Stomach (tissue), 9 donors: ENCODE results near the gene CD2AP. TPM values are rescaled to one million over a fixed set of nuclear protein-coding genes. Genes with fewer than 3 reads are reported as not detected.

Experiments used
- DNase-seq, 2 donors: peaks; one replicate each; pipeline versions ENCODE4 v3.0.0 to v3.0.0-alpha.2; 2013 to 2019
- H3K27ac ChIP-seq, 5 donors: fragments of 200-600 bp in 4 of 5; sonication (generic) in 4 of 5; one replicate each; pipeline ENCODE4 v1.5.1; 2013 to 2019; ENCODE audit warnings: mild to moderate bottlenecking in 1 of 5, moderate library complexity in 1 of 5
- H3K27me3 ChIP-seq, 3 donors: fragments of 200-600 bp; sonication (generic); one replicate each; pipeline ENCODE4 v1.5.1; 2017 to 2019; ENCODE audit warnings: mixed run types in 1 of 3
- H3K36me3 ChIP-seq, 4 donors: fragments of 200-600 bp; sonication (generic); 1 replicate in 3 of 4; 2 replicates in 1 of 4; pipeline ENCODE4 v1.5.1; 2016 to 2019
- H3K4me1 ChIP-seq, 4 donors: fragments of 200-600 bp; sonication (generic); one replicate each; pipeline ENCODE4 v1.5.1; 2016 to 2019
- H3K4me3 ChIP-seq, 4 donors: fragments of 200-600 bp; sonication (generic) in 3 of 4; one replicate each; pipeline ENCODE4 v1.5.1; 2016 to 2019; ENCODE audit warnings: mild to moderate bottlenecking in 1 of 4
- H3K9me3 ChIP-seq, 4 donors: fragments of 200-600 bp; sonication (generic); one replicate each; pipeline ENCODE4 v1.5.1; 2016 to 2019
- CTCF ChIP-seq, 7 experiments: fragments of 450-650 bp in 4 of 7; fragments of 200-600 bp in 3 of 7; sonication (generic) in 3 of 7; IDR thresholded peaks; one replicate each; pipeline ENCODE4 v1.5.1; 2016 to 2019; ENCODE audit warnings: antibody characterized with exemption in 7 of 7, control low read depth in 2 of 7, mild to moderate bottlenecking in 1 of 7
- EP300 ChIP-seq: sonication (generic); formaldehyde crosslinking; IDR thresholded peaks from one replicate; pipeline ENCODE4 v1.6.1; 2017; ENCODE audit warnings: antibody characterized with exemption
- POLR2A ChIP-seq, 4 donors: fragments of 450-650 bp; IDR thresholded peaks; one replicate each; pipeline ENCODE4 v1.6.1; 2016; ENCODE audit warnings: antibody characterized with exemption in 4 of 4, control low read depth in 2 of 4, mild to moderate bottlenecking in 1 of 4, moderate library complexity in 1 of 4
- POLR2AphosphoS5 ChIP-seq, 3 donors: sonication (generic); formaldehyde crosslinking; IDR thresholded peaks; one replicate each; pipeline ENCODE4 v1.6.1; 2016; ENCODE audit warnings: antibody characterized with exemption in 3 of 3
- WGBS, 5 donors: extraction: QIAGEN DNeasy Blood & Tissue Kit in 3 of 5; methylation state at CpG; one replicate each; pipeline versions ENCODE4 v1.1.5 to v1.1.7; 2013 to 2018; 5-methylcytosine and 5-hydroxymethylcytosine counted together
- intact Hi-C: fragments of 100-400 bp; cut with DNase I; formaldehyde crosslinking; loops from one replicate; pipeline ENCODE4 v1.15.1; 2023; ENCODE audit warnings: low total_unique reads
- polyA plus RNA-seq, 3 donors: library from polyadenylated mRNA; stranded (reverse); fragments of 200-250 nt; gene quantifications; one replicate each; pipeline ENCODE4 v1.2.3, GENCODE V29; 2013
- total RNA-seq, 5 donors: library from RNA; depleted of rRNA; stranded (reverse); fragments of >200 nt; gene quantifications; one replicate each; pipeline versions ENCODE4 v1.1.0 to v1.2.3, GENCODE V29; 2014 to 2016
- donor health status: healthy with polysubstance abuse.
- donor health status: Bipolar disorder and iron deficiency.
- donor health status: healthy.

The CD2AP gene
- total and polyA plus RNA-seq, 8 donors, result 10.3 to 118 (median 46.9) TPM

GRCh38 chr6:47434372-47435253, 43.0 kb upstream of the CD2AP start:
- peaks cover 0 to 13% (median 4%) of the 10 kb centered on the region in 4 donors for H3K4me1 ChIP-seq
- DNase-seq, result peak in 1 of 2 donors; percentile 54
- H3K27ac ChIP-seq, result peak overlapping the region in 4 of 5 donors; percentile 26 to 52 (median 48)
- intact Hi-C loops, result no loop called here
- H3K9me3 ChIP-seq, result peaks cover 0 to 13% (median 4%) of the 10 kb centered on the region in 4 donors
- no peak overlapping the region for H3K4me3 ChIP-seq
- no peaks in the 10 kb centered on the region for H3K27me3 ChIP-seq
- no peak for TF ChIP-seq EP300
- no peak for TF ChIP-seq CTCF (IDR thresholded peaks at IDR 0.05)
- TF ChIP-seq POLR2AphosphoS5 (IDR thresholded peaks at IDR 0.05), result no peak
- no peak for TF ChIP-seq POLR2A (IDR thresholded peaks at IDR 0.05)
- 13 to 24% (median 15%) methylated on average over 2 of the region's 2 CpGs for WGBS, 5 donors
- no peaks in the 10 kb centered on the region for H3K36me3 ChIP-seq

- no peak overlapping the region for H3K4me3 ChIP-seq
- H3K36me3 ChIP-seq, result no peaks in the 10 kb centered on the region
- H3K27me3 ChIP-seq, result no peaks in the 10 kb centered on the region
- intact Hi-C loops, result no loop called here
- TF ChIP-seq POLR2AphosphoS5 (IDR thresholded peaks at IDR 0.05) (no peak), POLR2A (IDR thresholded peaks at IDR 0.05) (no peak), CTCF (IDR thresholded peaks at IDR 0.05) (no peak), EP300 (no peak)
- H3K4me1 ChIP-seq, result peaks cover 0 to 13% (median 4%) of the 10 kb centered on the region in 4 donors
- no peak for DNase-seq
- H3K9me3 ChIP-seq, result peaks cover 0 to 7% (median 1%) of the 10 kb centered on the region in 4 donors
- peak overlapping the region in 3 of 5 donors; percentile 46 to 52 (median 51) for H3K27ac ChIP-seq
- 83 to 89% (median 86%) methylated on average over 2 of the region's 2 CpGs for WGBS, 5 donors
Observed at GRCh38 chr6:47435254-47435612, 42.4 kb upstream of the CD2AP start.

GRCh38 chr6:47437592-47437991, 40.0 kb upstream of the CD2AP start:
- Histone ChIP-seq H3K27me3 (no peaks in the 10 kb centered on the region), H3K4me1 (peaks cover 0 to 23% (median 6%) of the 10 kb centered on the region in 4 donors), H3K4me3 (no peak overlapping the region), H3K27ac (no peak overlapping the region), H3K36me3 (no peaks in the 10 kb centered on the region), H3K9me3 (no peaks in the 10 kb centered on the region)
- WGBS, 5 donors, result 41 to 58% (median 56%) methylated on average over 4 of the region's 4 CpGs
- no peak for DNase-seq
- intact Hi-C loops, result no loop called here
- no peak for TF ChIP-seq CTCF (IDR thresholded peaks at IDR 0.05)

GRCh38 chr6:47438481-47439347, 38.9 kb upstream of the CD2AP start:
- no peak overlapping the region for H3K4me3 ChIP-seq
- intact Hi-C loops, result no loop called here
- no peaks in the 10 kb centered on the region for H3K9me3 ChIP-seq
- WGBS, 5 donors, result 84 to 91% (median 87%) methylated on average over 8 of the region's 8 CpGs
- DNase-seq, result peak in 1 of 2 donors; percentile 26
- no peak overlapping the region for H3K27ac ChIP-seq
- no peaks in the 10 kb centered on the region for H3K27me3 ChIP-seq
- peaks cover 0 to 23% (median 6%) of the 10 kb centered on the region in 4 donors for H3K4me1 ChIP-seq
- no peaks in the 10 kb centered on the region for H3K36me3 ChIP-seq
- TF ChIP-seq POLR2AphosphoS5 (IDR thresholded peaks at IDR 0.05), result no peak
- no peak for TF ChIP-seq CTCF (IDR thresholded peaks at IDR 0.05)
- no peak for TF ChIP-seq POLR2A (IDR thresholded peaks at IDR 0.05)
- TF ChIP-seq EP300, result no peak
